Measurements from ENCODE around the gene BLOC1S1.
"Not testable (repeated sequence)": the region's sequence is repeated elsewhere in the genome, so short reads cannot be mapped to it uniquely, and the experiment has no call there.

The BLOC1S1 gene

GRCh38 chr12:55746174-55746912, 30.5 kb downstream of the BLOC1S1 start:
- no peak for DNase-seq

GRCh38 chr12:55746913-55747231, 31.0 kb downstream of the BLOC1S1 start:
- DNase-seq, result no peak

- no peak for DNase-seq
Observed at GRCh38 chr12:55748230-55748993, 32.6 kb downstream of the BLOC1S1 start.

- DNase-seq, result no peak
Observed at GRCh38 chr12:55755246-55755645, 39.4 kb downstream of the BLOC1S1 start.

GRCh38 chr12:55757701-55758100, 41.9 kb downstream of the BLOC1S1 start:
- no peak for DNase-seq

- not testable (repeated sequence) for DNase-seq
Observed at GRCh38 chr12:55758575-55758974, 42.7 kb downstream of the BLOC1S1 start.

GRCh38 chr12:55760663-55761062, 44.8 kb downstream of the BLOC1S1 start:
- DNase-seq, result peak; percentile 66

- no peak for DNase-seq
Observed at GRCh38 chr12:55762646-55763045, 46.8 kb downstream of the BLOC1S1 start.

GRCh38 chr12:55765736-55766290, 50.0 kb downstream of the BLOC1S1 start:
- DNase-seq, result no peak

GRCh38 chr12:55767156-55767555, 51.3 kb downstream of the BLOC1S1 start:
- no peak for DNase-seq
